K562 (cell line): Measurements from ENCODE around the gene ITGA11. TPM values are rescaled to one million over a fixed set of nuclear protein-coding genes. Genes with fewer than 3 reads are reported as not detected.

Experiments used
- ATAC-seq: fragments of 200-7000 bp; cut with Tn5 transposase; 3 replicates; pipeline ENCODE4 v1.9.1; 2020; ENCODE audit warnings: moderate library complexity
- BruUV-seq: library from RNA; stranded (reverse); fragments of 400-500 nt; replicated peaks from 2 replicates; lab custom pipeline; 2021; lab: Mats Ljungman, UMichigan
- CTCF ChIA-PET: fragments of 300-600 bp; formaldehyde crosslinking; extraction: SDS; loops from one replicate; lab custom pipeline; 2021; ENCODE audit warnings: low intra/inter-chr PET ratio; lab: Yijun Ruan, JAX
- POLR2A ChIA-PET: fragments of 300-600, 350-650 bp; sonication (Branson Sonifier 250); formaldehyde crosslinking; extraction: SDS; loops from one replicate; lab custom pipeline; 2021; ENCODE audit warnings: antibody characterized with exemption, inconsistent platforms; lab: Yijun Ruan, JAX
- DNase-seq, 4 experiments: peaks; one replicate each; pipeline versions ENCODE4 v3.0.0 to v3.0.0-alpha.2; 2011 to 2018; ENCODE audit warnings: low spot score in 3 of 4, mixed read lengths in 3 of 4; ENCODE audit errors: extremely low read depth in 1 of 4
- FAIRE-seq: peaks from 2 replicates; lab custom pipeline; 2011; peaks lifted over from hg19 to GRCh38; lab: Jason Lieb, UNC
- H2AFZ ChIP-seq: 2 replicates; pipeline ENCODE4 v1.6.0; 2011; ENCODE audit warnings: low read depth, low read length, control low read depth, inconsistent platforms
- H3K27ac ChIP-seq: fragments of 200-600 bp; 3 replicates; pipeline ENCODE4 v1.8.0; 2011; ENCODE audit warnings: low read depth, mild to moderate bottlenecking, control low read depth, inconsistent platforms, low read length, moderate library complexity, mixed read lengths; ENCODE audit errors: extremely low read depth
- H3K27me3 ChIP-seq, 2 experiments: fragments of 300-600 bp in 1 of 2; 2 replicates in 1 of 2; 3 replicates in 1 of 2; pipeline versions ENCODE4 v1.6.0 to v1.8.0; 2011; ENCODE audit warnings: inconsistent platforms in 2 of 2, low read length in 2 of 2, mild to moderate bottlenecking in 1 of 2, mixed read lengths in 1 of 2, moderate library complexity in 1 of 2; ENCODE audit not compliant: control insufficient read depth in 2 of 2, insufficient read depth in 2 of 2
- H3K36me3 ChIP-seq: fragments of 300-600 bp; 3 replicates; pipeline ENCODE4 v1.8.0; 2011; ENCODE audit warnings: mild to moderate bottlenecking, low read length, inconsistent platforms; ENCODE audit not compliant: control insufficient read depth, insufficient read depth
- H3K4me1 ChIP-seq, 2 experiments: fragments of 200-600 bp in 1 of 2; replicated peaks in 1 of 2; 2 replicates in 1 of 2; 3 replicates in 1 of 2; pipeline versions ENCODE4 v1.5.1 to v1.8.0; 2011; ENCODE audit warnings: inconsistent platforms in 2 of 2, low read length in 2 of 2, mild to moderate bottlenecking in 1 of 2, mixed read lengths in 1 of 2, moderate library complexity in 1 of 2; ENCODE audit not compliant: control insufficient read depth in 2 of 2, insufficient read depth in 2 of 2
- H3K4me2 ChIP-seq: 2 replicates; pipeline ENCODE4 v1.6.1; 2011; ENCODE audit warnings: low read length, control low read depth, inconsistent platforms, mixed read lengths; ENCODE audit not compliant: insufficient read depth
- H3K4me3 ChIP-seq: fragments of 200-600 bp; sonication (generic), shearing (Covaris generic); 2 replicates; pipeline ENCODE4 v1.5.1; 2016; ENCODE audit warnings: control low read depth, inconsistent platforms
- H3K79me2 ChIP-seq: fragments of 200-600 bp; 3 replicates; pipeline ENCODE4 v1.8.0; 2011; ENCODE audit warnings: low read length, inconsistent platforms; ENCODE audit not compliant: control insufficient read depth, insufficient read depth
- H3K9ac ChIP-seq, 2 experiments: 2 replicates each; pipeline versions ENCODE4 v1.6.0 to v1.6.1; 2011; ENCODE audit warnings: low read depth in 2 of 2, low read length in 2 of 2, control low read depth in 1 of 2, inconsistent platforms in 1 of 2, mild to moderate bottlenecking in 1 of 2, mixed read lengths in 1 of 2; ENCODE audit not compliant: insufficient read depth in 1 of 2
- H3K9me1 ChIP-seq: one replicate; pipeline ENCODE4 v1.6.0; 2011; ENCODE audit warnings: inconsistent platforms, mild to moderate bottlenecking, low read length, moderate library complexity; ENCODE audit not compliant: control insufficient read depth, insufficient read depth
- H3K9me3 ChIP-seq: replicated peaks from 2 replicates; pipeline ENCODE4 v1.5.1; 2011; ENCODE audit warnings: low read depth, low read length, inconsistent platforms; ENCODE audit not compliant: control insufficient read depth, insufficient read depth
- H4K20me1 ChIP-seq: replicated peaks from 2 replicates; pipeline ENCODE4 v1.6.1; 2011; ENCODE audit warnings: low read length, inconsistent platforms, mixed read lengths; ENCODE audit not compliant: control insufficient read depth, insufficient read depth
- CBX2 ChIP-seq: fragments of 200-600 bp; sonication (generic); IDR thresholded peaks from one replicate; pipeline ENCODE4 v1.6.1; 2012; ENCODE audit warnings: mild to moderate bottlenecking, low read length, inconsistent platforms; ENCODE audit not compliant: insufficient read depth, poor library complexity, severe bottlenecking
- CCNT2 ChIP-seq: IDR thresholded peaks from 2 replicates; pipeline ENCODE4 v1.6.1; 2011; ENCODE audit warnings: borderline replicate concordance, low read depth, mild to moderate bottlenecking, moderate library complexity, mixed read lengths, low read length; ENCODE audit not compliant: insufficient read length; ENCODE audit errors: extremely low read depth
- CTBP1 ChIP-seq: fragments of 450-650 bp; IDR thresholded peaks from 2 replicates; pipeline ENCODE4 v1.6.1; 2016; ENCODE audit warnings: borderline replicate concordance
- JUN ChIP-seq, 2 experiments: sonication (generic) in 1 of 2; formaldehyde crosslinking in 1 of 2; IDR thresholded peaks; 2 replicates each; pipeline versions ENCODE4 v1.6.1 to v1.8.0; 2012 to 2022; ENCODE audit warnings: borderline replicate concordance in 2 of 2, mild to moderate bottlenecking in 2 of 2, improper control_type of control experiment in 1 of 2, low read depth in 1 of 2, low read length in 1 of 2, missing genetic modification reagents in 1 of 2
- PCBP2 ChIP-seq: fragments of 200-400 bp; formaldehyde crosslinking; IDR thresholded peaks from 2 replicates; pipeline ENCODE4 v1.6.1; 2018; ENCODE audit warnings: low read length, low read depth, mild to moderate bottlenecking, moderate library complexity; ENCODE audit not compliant: poor library complexity, severe bottlenecking
- SRF ChIP-seq, 2 experiments: fragments of 250-450, 450-650 bp in 1 of 2; sonication (Bioruptor Pico) in 1 of 2; sonication (generic) in 1 of 2; formaldehyde crosslinking; IDR thresholded peaks; 2 replicates each; pipeline versions ENCODE4 v1.5.0 to v1.5.1; 2020 to 2022; ENCODE audit warnings: mild to moderate bottlenecking in 1 of 2, missing genetic modification reagents in 1 of 2
- STAG1 ChIP-seq: sonication (generic); formaldehyde crosslinking; IDR thresholded peaks from 2 replicates; pipeline ENCODE4 v1.5.0; 2020; ENCODE audit warnings: missing genetic modification reagents, borderline replicate concordance
- XRCC3 ChIP-seq: fragments of 450-650 bp; IDR thresholded peaks from 2 replicates; pipeline ENCODE4 v1.6.1; 2017; ENCODE audit warnings: mild to moderate bottlenecking, moderate library complexity
- ZNF133 ChIP-seq: fragments of 250-450 bp; sonication (Bioruptor Pico); IDR thresholded peaks from 2 replicates; pipeline ENCODE4 v1.4.0; 2020; ENCODE audit warnings: mild to moderate bottlenecking
- WGBS: fragments of 100-300 bp; shearing (Covaris generic); methylation state at CpG from one replicate; pipeline ENCODE4 v1.1.6; 2016; ENCODE audit warnings: low coverage, mixed read lengths; ENCODE audit not compliant: insufficient coverage; ENCODE audit errors: missing lambda C conversion rate; 5-methylcytosine and 5-hydroxymethylcytosine counted together
- in situ Hi-C: fragments of 300-500 bp; cut with MboI; formaldehyde crosslinking; loops from 4 replicates; pipeline ENCODE4 v1.15.0; 2018; ENCODE audit warnings: inconsistent platforms, mixed read lengths
- intact Hi-C: fragments of 100-400 bp; cut with micrococcal nuclease; formaldehyde crosslinking; loops from 2 replicates; pipeline ENCODE4 v1.14.2; 2022
- polyA plus RNA-seq, 8 experiments: library from polyadenylated mRNA; depleted of rRNA in 4 of 8; stranded (reverse) in 5 of 8; unstranded in 3 of 8; fragments of >200 nt; fragmentation: Nextera tagmentation in 2 of 8; fragmentation: Illumina TruSeq in 1 of 8; extraction: Ambion mirVana in 2 of 8; extraction: Trizol in 1 of 8; gene quantifications; 2 replicates each; pipeline versions ENCODE4 v1.2.1 to v1.2.3, GENCODE V29; 2011 to 2014; ENCODE audit warnings: inconsistent platforms in 1 of 8, missing spikeins in 1 of 8
- total RNA-seq, 7 experiments: library from RNA; depleted of rRNA in 6 of 7; stranded (reverse); fragments of >200 nt in 6 of 7; fragmentation: Illumina TruSeq in 2 of 7; extraction: Trizol in 2 of 7; gene quantifications; 2 replicates each; pipeline versions ENCODE4 v1.2.1 to v1.2.3, GENCODE V29; 2011 to 2021; ENCODE audit warnings: low replicate concordance in 1 of 7
- TF ChIP-seq, protein P1 (sequence below), 2 experiments: IDR thresholded peaks in 1 of 2; conservative IDR thresholded peaks in 1 of 2; 2 replicates each; pipeline ENCODE4 v1.6.1; 2016; ENCODE audit warnings: low read depth in 2 of 2, mild to moderate bottlenecking in 1 of 2, missing compliant biosample characterization in 1 of 2, missing genetic modification characterization in 1 of 2, moderate library complexity in 1 of 2
- TF ChIP-seq, protein P2 (sequence below): fragments of 450-650 bp; IDR thresholded peaks from 2 replicates; pipeline ENCODE4 v1.6.1; 2016
- TF ChIP-seq, protein P3 (sequence below): fragments of 450-650 bp; IDR thresholded peaks from 2 replicates; pipeline ENCODE4 v1.7.1; 2018; ENCODE audit warnings: mild to moderate bottlenecking, low read depth; ENCODE audit not compliant: partially characterized antibody

ITGA11 gene
- total and polyA plus RNA-seq, 9 of the 15 experiments (the other 6 are each of a cell fraction or from before 2014, with no cell fraction given): 0.01 TPM; not detected in 8

DNA sequence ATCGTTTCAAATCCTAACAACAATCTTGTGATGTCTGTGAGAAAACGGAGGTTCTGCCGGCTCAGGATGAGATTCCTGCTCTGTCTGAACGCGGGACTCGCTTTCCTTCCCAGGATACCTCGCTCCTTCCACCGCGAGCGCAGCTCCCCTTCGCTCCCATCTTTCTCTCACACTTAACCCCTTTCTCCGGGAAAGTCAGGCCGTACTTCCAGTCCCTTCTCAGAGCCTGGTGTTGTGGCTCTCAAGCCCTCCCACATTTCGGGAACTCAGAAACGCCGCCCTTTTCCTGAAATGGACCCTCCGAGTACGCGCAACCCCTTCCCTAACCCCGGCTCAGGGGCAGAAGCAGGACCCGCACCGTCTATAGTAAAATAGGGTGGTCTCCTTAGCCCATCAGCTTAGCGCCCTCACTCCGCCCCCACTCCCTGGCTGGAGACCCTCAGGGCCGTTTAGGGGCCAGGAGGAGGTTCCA is 154.8 kb downstream of the ITGA11 start (continued):
- TF ChIP-seq, protein P1, sequence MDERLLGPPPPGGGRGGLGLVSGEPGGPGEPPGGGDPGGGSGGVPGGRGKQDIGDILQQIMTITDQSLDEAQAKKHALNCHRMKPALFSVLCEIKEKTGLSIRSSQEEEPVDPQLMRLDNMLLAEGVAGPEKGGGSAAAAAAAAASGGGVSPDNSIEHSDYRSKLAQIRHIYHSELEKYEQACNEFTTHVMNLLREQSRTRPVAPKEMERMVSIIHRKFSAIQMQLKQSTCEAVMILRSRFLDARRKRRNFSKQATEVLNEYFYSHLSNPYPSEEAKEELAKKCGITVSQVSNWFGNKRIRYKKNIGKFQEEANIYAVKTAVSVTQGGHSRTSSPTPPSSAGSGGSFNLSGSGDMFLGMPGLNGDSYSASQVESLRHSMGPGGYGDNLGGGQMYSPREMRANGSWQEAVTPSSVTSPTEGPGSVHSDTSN (CRISPR knock-in tag; IDR thresholded peaks at IDR 0.05; ENCODE audit: low read depth): no peak
- TF ChIP-seq, protein P1 (tag; conservative IDR thresholded peaks at IDR 0.05; ENCODE audit: low read depth): no peak
- TF ChIP-seq, protein P2, sequence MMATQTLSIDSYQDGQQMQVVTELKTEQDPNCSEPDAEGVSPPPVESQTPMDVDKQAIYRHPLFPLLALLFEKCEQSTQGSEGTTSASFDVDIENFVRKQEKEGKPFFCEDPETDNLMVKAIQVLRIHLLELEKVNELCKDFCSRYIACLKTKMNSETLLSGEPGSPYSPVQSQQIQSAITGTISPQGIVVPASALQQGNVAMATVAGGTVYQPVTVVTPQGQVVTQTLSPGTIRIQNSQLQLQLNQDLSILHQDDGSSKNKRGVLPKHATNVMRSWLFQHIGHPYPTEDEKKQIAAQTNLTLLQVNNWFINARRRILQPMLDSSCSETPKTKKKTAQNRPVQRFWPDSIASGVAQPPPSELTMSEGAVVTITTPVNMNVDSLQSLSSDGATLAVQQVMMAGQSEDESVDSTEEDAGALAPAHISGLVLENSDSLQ: no peak
- TF ChIP-seq XRCC3: no peak
- TF ChIP-seq, all 486 proteins: peak for 5

DNA sequence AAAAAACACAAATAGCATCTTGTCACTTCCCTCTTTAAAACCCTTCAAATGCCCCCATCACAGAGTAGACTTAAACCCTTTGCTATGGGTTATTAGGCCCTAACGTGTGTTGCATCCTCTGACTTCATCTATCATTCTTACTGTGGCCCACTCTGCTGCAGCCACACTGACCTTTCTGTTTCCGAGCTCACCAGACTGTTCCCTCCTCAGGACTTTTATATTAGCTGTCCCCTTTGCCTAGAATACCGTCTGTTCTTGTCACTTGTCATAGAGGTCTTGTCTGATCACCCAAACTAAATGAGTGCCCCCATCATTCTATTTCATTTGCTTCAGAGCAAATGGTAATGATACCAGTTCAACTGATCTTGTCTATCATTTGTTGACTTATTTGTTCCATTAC is 155.3 kb downstream of the ITGA11 start:
- Histone ChIP-seq H2AFZ (peak overlapping the region; percentile 100), H3K36me3 (peaks cover 12% of the 10 kb centered on the region; the same call in 2 of the 3 replicates), H4K20me1 (peaks cover 11% of the 10 kb centered on the region; the same call in 1 of the 2 replicates), H3K9ac (no peak overlapping the region), H3K27me3 (peaks cover 0 to 12% of the 10 kb centered on the region in 2 experiments; a peak in 2 of 5 replicates), H3K4me2 (peak overlapping the region; percentile 95), H3K9me3 (no peaks in the 10 kb centered on the region), H3K9me1 (no peaks in the 10 kb centered on the region), H3K79me2 (peaks cover 40% of the 10 kb centered on the region), H3K27ac (no peak overlapping the region), H3K4me3 (no peak overlapping the region), H3K4me1 (peaks cover 9 to 13% of the 10 kb centered on the region in 2 experiments; a peak in 4 of 5 replicates)
- BruUV-seq: no TSS peak
- intact Hi-C loops: no loop called here
- no peak for ATAC-seq
- ChIA-PET CTCF (no interaction called here), POLR2A (interaction anchor here (0.8 to 2.5 kb wide), 3 partner anchors 13 to 49 kb away, joined by 3 to 10 read pairs (median 3); no protein-coding TSS in a partner anchor)
- 55% methylated on average over 3 of the region's 3 CpGs for WGBS
- FAIRE-seq: no peak
- in situ Hi-C loops: no loop called here
- DNase-seq: no peak
- TF ChIP-seq STAG1 (CRISPR knock-in tag): no peak
- TF ChIP-seq CCNT2: no peak
- TF ChIP-seq ZNF133 (CRISPR knock-in tag): no peak
- no peak for TF ChIP-seq PCBP2
- TF ChIP-seq CTBP1: no peak
- no peak for TF ChIP-seq SRF (CRISPR knock-in tag; IDR thresholded peaks at IDR 0.05)
- TF ChIP-seq, protein P3, sequence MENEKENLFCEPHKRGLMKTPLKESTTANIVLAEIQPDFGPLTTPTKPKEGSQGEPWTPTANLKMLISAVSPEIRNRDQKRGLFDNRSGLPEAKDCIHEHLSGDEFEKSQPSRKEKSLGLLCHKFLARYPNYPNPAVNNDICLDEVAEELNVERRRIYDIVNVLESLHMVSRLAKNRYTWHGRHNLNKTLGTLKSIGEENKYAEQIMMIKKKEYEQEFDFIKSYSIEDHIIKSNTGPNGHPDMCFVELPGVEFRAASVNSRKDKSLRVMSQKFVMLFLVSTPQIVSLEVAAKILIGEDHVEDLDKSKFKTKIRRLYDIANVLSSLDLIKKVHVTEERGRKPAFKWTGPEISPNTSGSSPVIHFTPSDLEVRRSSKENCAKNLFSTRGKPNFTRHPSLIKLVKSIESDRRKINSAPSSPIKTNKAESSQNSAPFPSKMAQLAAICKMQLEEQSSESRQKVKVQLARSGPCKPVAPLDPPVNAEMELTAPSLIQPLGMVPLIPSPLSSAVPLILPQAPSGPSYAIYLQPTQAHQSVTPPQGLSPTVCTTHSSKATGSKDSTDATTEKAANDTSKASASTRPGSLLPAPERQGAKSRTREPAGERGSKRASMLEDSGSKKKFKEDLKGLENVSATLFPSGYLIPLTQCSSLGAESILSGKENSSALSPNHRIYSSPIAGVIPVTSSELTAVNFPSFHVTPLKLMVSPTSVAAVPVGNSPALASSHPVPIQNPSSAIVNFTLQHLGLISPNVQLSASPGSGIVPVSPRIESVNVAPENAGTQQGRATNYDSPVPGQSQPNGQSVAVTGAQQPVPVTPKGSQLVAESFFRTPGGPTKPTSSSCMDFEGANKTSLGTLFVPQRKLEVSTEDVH: no peak
- TF ChIP-seq JUN (IDR thresholded peaks at IDR 0.05; ENCODE audit: borderline replicate concordance, low read depth, low read length): no peak
- TF ChIP-seq JUN (CRISPR knock-in tag; IDR thresholded peaks at IDR 0.05; ENCODE audit: borderline replicate concordance): no peak
- no peak for TF ChIP-seq CBX2
